Calu3 (cell line): ENCODE data around the gene CYB5R3. TPM values are rescaled to one million over a fixed set of nuclear protein-coding genes. Genes with fewer than 3 reads are reported as not detected.

Experiments used
- total RNA-seq: library from RNA; stranded (reverse); gene quantifications from 2 replicates; pipeline ENCODE4 v1.2.3, GENCODE V29; 2022

Gene CYB5R3
- total RNA-seq, 1 experiment from 2014 or later: 101 TPM

Other genes with a start within 250 kb of the CYB5R3 start
- 0.39 and 0.50 TPM in 2 replicates for gene NFAM1, start 217.0 kb downstream of the CYB5R3 start, total RNA-seq
- 64.7 and 71.4 TPM in 2 replicates for gene RRP7A, start 129.6 kb downstream of the CYB5R3 start, total RNA-seq
- gene SERHL2, start 95.4 kb downstream of the CYB5R3 start, total RNA-seq: 0.45 and 0.76 TPM in 2 replicates
- gene POLDIP3, start 34.5 kb downstream of the CYB5R3 start, total RNA-seq: 59.4 and 60.1 TPM in 2 replicates
- gene ATP5MGL, start 8.8 kb downstream of the CYB5R3 start, total RNA-seq: 0.66 and 1.1 TPM in 2 replicates
- gene A4GALT, start 71.5 kb upstream of the CYB5R3 start, total RNA-seq: 8.6 and 10.5 TPM in 2 replicates
- 29.7 and 37.8 TPM in 2 replicates for gene ARFGAP3, start 207.9 kb upstream of the CYB5R3 start, total RNA-seq